OCI-LY7 (cell line): Measurements from ENCODE around the gene SMAD5.

ENCODE experiments used
- EZH2phosphoT487 ChIP-seq: fragments of 200-600 bp; sonication (generic); IDR thresholded peaks from 2 replicates; pipeline ENCODE4 v1.6.1; 2018; ENCODE audit warnings: low read depth, borderline replicate concordance, mild to moderate bottlenecking, mixed run types, antibody characterized with exemption, low read length, moderate library complexity, mixed read lengths
- TF ChIP-seq, protein P1 (sequence below): fragments of 200-600 bp; sonication (generic); conservative IDR thresholded peaks from 2 replicates; pipeline ENCODE4 v1.5.1; 2014; ENCODE audit warnings: mild to moderate bottlenecking, antibody characterized with exemption, low read length, moderate library complexity, mixed read lengths

DNA sequence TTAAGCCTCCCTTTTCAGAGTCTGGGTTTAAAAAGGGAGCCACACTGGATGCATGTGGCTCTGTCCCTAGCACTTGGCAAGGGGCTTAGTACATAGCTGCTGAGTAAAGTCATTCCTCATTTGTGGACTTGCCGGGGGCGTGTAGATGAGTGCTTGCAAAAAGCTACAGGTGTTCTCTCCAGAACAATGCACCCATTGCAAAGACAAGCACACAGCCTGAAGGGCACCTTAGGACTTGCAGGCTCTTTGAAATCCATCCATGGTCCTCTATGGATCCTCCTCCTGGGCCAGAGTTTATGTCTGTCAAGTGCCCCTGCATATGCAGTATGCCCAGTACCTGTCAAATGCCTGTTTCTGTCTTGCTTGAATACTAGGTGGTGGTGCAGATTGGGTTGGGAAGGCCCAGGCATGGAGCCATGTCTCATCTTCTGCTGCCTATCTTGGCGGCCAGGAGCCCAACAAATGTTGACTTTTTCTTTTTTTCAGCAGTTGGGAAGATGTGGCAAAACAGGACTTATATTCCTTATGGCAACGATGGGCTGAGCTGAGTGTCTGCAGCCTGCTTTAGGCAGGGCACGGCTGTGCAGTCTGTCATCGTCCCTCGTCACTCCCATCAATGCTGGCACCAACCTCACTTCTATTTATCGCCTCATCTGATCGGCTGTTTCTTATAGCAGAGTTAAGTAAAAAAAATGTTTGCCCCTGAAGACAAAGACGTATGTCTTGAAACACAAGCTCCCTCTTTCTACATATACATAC is 78.8 kb downstream of the SMAD5 start:
- TF ChIP-seq, protein P1, sequence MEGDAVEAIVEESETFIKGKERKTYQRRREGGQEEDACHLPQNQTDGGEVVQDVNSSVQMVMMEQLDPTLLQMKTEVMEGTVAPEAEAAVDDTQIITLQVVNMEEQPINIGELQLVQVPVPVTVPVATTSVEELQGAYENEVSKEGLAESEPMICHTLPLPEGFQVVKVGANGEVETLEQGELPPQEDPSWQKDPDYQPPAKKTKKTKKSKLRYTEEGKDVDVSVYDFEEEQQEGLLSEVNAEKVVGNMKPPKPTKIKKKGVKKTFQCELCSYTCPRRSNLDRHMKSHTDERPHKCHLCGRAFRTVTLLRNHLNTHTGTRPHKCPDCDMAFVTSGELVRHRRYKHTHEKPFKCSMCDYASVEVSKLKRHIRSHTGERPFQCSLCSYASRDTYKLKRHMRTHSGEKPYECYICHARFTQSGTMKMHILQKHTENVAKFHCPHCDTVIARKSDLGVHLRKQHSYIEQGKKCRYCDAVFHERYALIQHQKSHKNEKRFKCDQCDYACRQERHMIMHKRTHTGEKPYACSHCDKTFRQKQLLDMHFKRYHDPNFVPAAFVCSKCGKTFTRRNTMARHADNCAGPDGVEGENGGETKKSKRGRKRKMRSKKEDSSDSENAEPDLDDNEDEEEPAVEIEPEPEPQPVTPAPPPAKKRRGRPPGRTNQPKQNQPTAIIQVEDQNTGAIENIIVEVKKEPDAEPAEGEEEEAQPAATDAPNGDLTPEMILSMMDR = no peak
- TF ChIP-seq EZH2phosphoT487 = no peak
